HL-60 (cell line): Measurements from ENCODE around the gene CCDC183.

Experiments
- DNase-seq, 2 experiments: peaks; one replicate each; pipeline ENCODE4 v3.0.0-alpha.2; 2010 to 2020; ENCODE audit warnings: low read depth in 1 of 2, low spot score in 1 of 2
- H3K27ac ChIP-seq: fragments of 250-450 bp; sonication (Bioruptor Pico); replicated peaks from 2 replicates; pipeline ENCODE4 v1.5.1; 2020; ENCODE audit warnings: mild to moderate bottlenecking, moderate library complexity
- H3K27me3 ChIP-seq: fragments of 250-450 bp; sonication (Bioruptor Pico); 2 replicates; pipeline ENCODE4 v1.5.1; 2021; ENCODE audit warnings: mild to moderate bottlenecking, moderate library complexity; ENCODE audit not compliant: insufficient read depth, poor library complexity, severe bottlenecking
- H3K4me3 ChIP-seq: replicated peaks from 2 replicates; pipeline ENCODE4 v1.5.1; 2011; ENCODE audit warnings: mild to moderate bottlenecking, control low read depth, low read length; ENCODE audit not compliant: insufficient read depth
- CTCF ChIP-seq: IDR thresholded peaks from one replicate; pipeline ENCODE4 v1.5.1; 2011; ENCODE audit warnings: low read length, control low read depth, inconsistent platforms; ENCODE audit not compliant: insufficient read depth
- GABPA ChIP-seq: IDR thresholded peaks from 2 replicates; pipeline ENCODE4 v1.6.1; 2012; ENCODE audit warnings: low read depth
- POLR2AphosphoS5 ChIP-seq: IDR thresholded peaks from 2 replicates; pipeline ENCODE4 v1.6.1; 2012; ENCODE audit warnings: low read depth
- SPI1 ChIP-seq: IDR thresholded peaks from 2 replicates; pipeline ENCODE4 v1.6.1; 2012; ENCODE audit warnings: low read depth, mild to moderate bottlenecking, borderline replicate concordance
- TF ChIP-seq, protein P1 (sequence below): IDR thresholded peaks from 2 replicates; pipeline ENCODE4 v1.6.1; 2012; ENCODE audit warnings: low read depth; ENCODE audit not compliant: insufficient replicate concordance

The CCDC183 gene

GRCh38 chr9:136805207-136805740 is 9.1 kb downstream of the CCDC183 start:
- TF ChIP-seq GABPA (no peak), CTCF (no peak), SPI1 (no peak), POLR2AphosphoS5 (no peak)
- TF ChIP-seq, protein P1, sequence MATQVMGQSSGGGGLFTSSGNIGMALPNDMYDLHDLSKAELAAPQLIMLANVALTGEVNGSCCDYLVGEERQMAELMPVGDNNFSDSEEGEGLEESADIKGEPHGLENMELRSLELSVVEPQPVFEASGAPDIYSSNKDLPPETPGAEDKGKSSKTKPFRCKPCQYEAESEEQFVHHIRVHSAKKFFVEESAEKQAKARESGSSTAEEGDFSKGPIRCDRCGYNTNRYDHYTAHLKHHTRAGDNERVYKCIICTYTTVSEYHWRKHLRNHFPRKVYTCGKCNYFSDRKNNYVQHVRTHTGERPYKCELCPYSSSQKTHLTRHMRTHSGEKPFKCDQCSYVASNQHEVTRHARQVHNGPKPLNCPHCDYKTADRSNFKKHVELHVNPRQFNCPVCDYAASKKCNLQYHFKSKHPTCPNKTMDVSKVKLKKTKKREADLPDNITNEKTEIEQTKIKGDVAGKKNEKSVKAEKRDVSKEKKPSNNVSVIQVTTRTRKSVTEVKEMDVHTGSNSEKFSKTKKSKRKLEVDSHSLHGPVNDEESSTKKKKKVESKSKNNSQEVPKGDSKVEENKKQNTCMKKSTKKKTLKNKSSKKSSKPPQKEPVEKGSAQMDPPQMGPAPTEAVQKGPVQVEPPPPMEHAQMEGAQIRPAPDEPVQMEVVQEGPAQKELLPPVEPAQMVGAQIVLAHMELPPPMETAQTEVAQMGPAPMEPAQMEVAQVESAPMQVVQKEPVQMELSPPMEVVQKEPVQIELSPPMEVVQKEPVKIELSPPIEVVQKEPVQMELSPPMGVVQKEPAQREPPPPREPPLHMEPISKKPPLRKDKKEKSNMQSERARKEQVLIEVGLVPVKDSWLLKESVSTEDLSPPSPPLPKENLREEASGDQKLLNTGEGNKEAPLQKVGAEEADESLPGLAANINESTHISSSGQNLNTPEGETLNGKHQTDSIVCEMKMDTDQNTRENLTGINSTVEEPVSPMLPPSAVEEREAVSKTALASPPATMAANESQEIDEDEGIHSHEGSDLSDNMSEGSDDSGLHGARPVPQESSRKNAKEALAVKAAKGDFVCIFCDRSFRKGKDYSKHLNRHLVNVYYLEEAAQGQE: no peak
- DNase-seq: no peak
- no peak overlapping the region for H3K27ac ChIP-seq
- H3K27me3 ChIP-seq: peaks cover 5% of the 10 kb centered on the region
- no peak overlapping the region for H3K4me3 ChIP-seq

GRCh38 chr9:136806067-136806466 is 9.9 kb downstream of the CCDC183 start:
- no peak for DNase-seq
- no peak for TF ChIP-seq POLR2AphosphoS5
- TF ChIP-seq CTCF: no peak
- TF ChIP-seq, protein P1: no peak
- no peak for TF ChIP-seq GABPA
- TF ChIP-seq SPI1: no peak
- H3K27ac ChIP-seq: no peak overlapping the region
- H3K27me3 ChIP-seq: peaks cover 3% of the 10 kb centered on the region
- H3K4me3 ChIP-seq: no peak overlapping the region

DNA sequence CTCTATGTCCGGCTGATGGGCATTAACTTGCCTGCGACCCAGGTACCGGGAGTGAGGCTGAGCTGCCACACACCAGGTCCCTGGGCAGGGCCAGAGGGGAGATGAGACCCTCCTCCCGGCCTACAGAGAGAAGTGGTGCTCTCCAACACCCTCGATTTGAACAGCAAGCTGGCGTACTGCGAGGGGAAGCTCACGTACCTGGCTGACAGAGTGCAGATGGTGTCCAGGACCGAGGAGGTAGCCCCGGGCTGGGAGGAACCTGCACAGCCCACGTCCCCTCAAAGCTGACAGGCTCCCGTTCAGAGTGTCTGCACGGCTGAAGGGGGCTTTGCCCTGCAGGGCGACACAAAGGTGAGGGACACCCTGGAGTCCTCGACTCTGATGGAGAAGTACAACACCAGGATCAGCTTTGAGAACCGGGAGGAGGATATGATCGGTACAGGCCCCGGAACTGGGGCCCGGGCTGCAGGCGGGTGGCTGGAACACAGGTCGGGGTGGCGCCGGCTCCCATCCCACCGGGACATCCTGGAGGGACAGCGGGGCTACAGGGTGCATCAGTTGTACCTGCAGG is 10.6 kb downstream of the CCDC183 start:
- Histone ChIP-seq H3K4me3 (peak overlapping the region; percentile 83), H3K27me3 (no peaks in the 10 kb centered on the region), H3K27ac (peak overlapping the region; percentile 87)
- DNase-seq: no peak
- no peak for TF ChIP-seq SPI1
- no peak for TF ChIP-seq CTCF
- TF ChIP-seq, protein P1: no peak
- no peak for TF ChIP-seq GABPA
- TF ChIP-seq POLR2AphosphoS5: no peak
